ENCODE results near the gene CDIP1. TPM values are rescaled to one million over a fixed set of nuclear protein-coding genes. Genes with fewer than 3 reads are reported as not detected.

CDIP1 gene
- total RNA-seq, 4 donors from 2014 or later: 9.9 to 18.4 (median 15.0) TPM

- TF ChIP-seq POLR2A (IDR thresholded peaks at IDR 0.05) (no peak), CTCF (IDR thresholded peaks at IDR 0.05) (no peak)
- H3K4me3 ChIP-seq (ENCODE audit: low read depth, poor library complexity, severe bottlenecking): no peak overlapping the region
- intact Hi-C loops (cut with DNase I; ENCODE audit: low total_unique reads): no loop called here
- WGBS, 2 donors: 52 to 63% methylated on average over 4 of the region's 4 CpGs
- DNase-seq (ENCODE audit: low spot score in 2 of 2): no peak
Observed at GRCh38 chr16:4472880-4473279, 65.7 kb downstream of the CDIP1 start.

GRCh38 chr16:4471869-4472268, 66.7 kb downstream of the CDIP1 start:
- WGBS, 2 donors: 90 to 94% methylated on average over 5 of the region's 5 CpGs
- DNase-seq (ENCODE audit: low spot score in 2 of 2): no peak
- H3K4me3 ChIP-seq (ENCODE audit: low read depth, poor library complexity, severe bottlenecking): no peak overlapping the region
- no peak for TF ChIP-seq CTCF (IDR thresholded peaks at IDR 0.05)
- no peak for TF ChIP-seq POLR2A (IDR thresholded peaks at IDR 0.05)
- intact Hi-C loops (cut with DNase I; ENCODE audit: low total_unique reads): no loop called here

- no peak overlapping the region for H3K4me3 ChIP-seq (ENCODE audit: low read depth, poor library complexity, severe bottlenecking)
- DNase-seq (ENCODE audit: low spot score in 2 of 2): no peak
- 78 to 89% methylated on average over 10 of the region's 10 CpGs for WGBS, 2 donors
- intact Hi-C loops (cut with DNase I; ENCODE audit: low total_unique reads): no loop called here
- TF ChIP-seq POLR2A (IDR thresholded peaks at IDR 0.05) (no peak), CTCF (IDR thresholded peaks at IDR 0.05) (no peak)
Observed at GRCh38 chr16:4468972-4469371, 69.6 kb downstream of the CDIP1 start.

- intact Hi-C loops (cut with DNase I; ENCODE audit: low total_unique reads): no loop called here
- H3K4me3 ChIP-seq (ENCODE audit: low read depth, poor library complexity, severe bottlenecking): no peak overlapping the region
- 92 to 95% methylated on average over 16 of the region's 16 CpGs for whole genome bisulfite sequencing, 2 donors
- no peak for DNase-seq (ENCODE audit: low spot score in 2 of 2)
- TF ChIP-seq POLR2A (IDR thresholded peaks at IDR 0.05) (no peak), CTCF (IDR thresholded peaks at IDR 0.05) (no peak)
Observed at GRCh38 chr16:4467916-4468315, 70.7 kb downstream of the CDIP1 start.

GRCh38 chr16:4465977-4466779, 72.4 kb downstream of the CDIP1 start:
- no peak overlapping the region for H3K4me3 ChIP-seq (ENCODE audit: low read depth, poor library complexity, severe bottlenecking)
- DNase-seq (ENCODE audit: low spot score in 2 of 2): no peak
- WGBS, 2 donors: 85 to 91% methylated on average over 32 of the region's 32 CpGs
- TF ChIP-seq CTCF (IDR thresholded peaks at IDR 0.05): no peak
- TF ChIP-seq POLR2A (IDR thresholded peaks at IDR 0.05): no peak
- intact Hi-C loops (cut with DNase I; ENCODE audit: low total_unique reads): no loop called here
